GM12878 (cell line): ENCODE data around the gene MRAS. TPM values are rescaled to one million over a fixed set of nuclear protein-coding genes. Genes with fewer than 3 reads are reported as not detected.
A peak's percentile ranks its signal among the peaks of the same experiment; 100 is the strongest.

Source experiments
- ATAC-seq: fragments of 200-7000 bp; cut with Tn5 transposase; 3 replicates; pipeline ENCODE4 v1.9.1; 2020; ENCODE audit warnings: mild to moderate bottlenecking, moderate library complexity
- BruUV-seq: library from RNA; stranded (reverse); fragments of 400-500 nt; replicated peaks from 2 replicates; lab custom pipeline; 2021; lab: Mats Ljungman, UMichigan
- CTCF ChIA-PET: fragments of 300-600 bp; sonication (Branson Sonifier 250); formaldehyde crosslinking; extraction: SDS; loops from one replicate; lab custom pipeline; 2021; ENCODE audit warnings: inconsistent platforms; lab: Yijun Ruan, JAX
- POLR2A ChIA-PET: fragments of 350-600 bp; formaldehyde crosslinking; extraction: SDS; loops from one replicate; lab custom pipeline; 2021; ENCODE audit warnings: inconsistent platforms; lab: Charles Lee
- RAD21 ChIA-PET: fragments of 300-600 bp; sonication (Branson Sonifier 250); formaldehyde crosslinking; loops from one replicate; lab custom pipeline; 2023; ENCODE audit warnings: antibody characterized with exemption; ENCODE audit not compliant: unreplicated experiment; lab: Charles Lee
- SMC1A ChIA-PET: fragments of 300-600 bp; sonication (Branson Sonifier 250); formaldehyde crosslinking; loops from one replicate; lab custom pipeline; 2023; ENCODE audit not compliant: unreplicated experiment, uncharacterized antibody; lab: Charles Lee
- DNase-seq: peaks from one replicate; pipeline ENCODE4 v3.0.0-alpha.2; 2011; ENCODE audit warnings: low read depth, low spot score
- FAIRE-seq: peaks from 3 replicates; lab custom pipeline; 2011; peaks lifted over from hg19 to GRCh38; lab: Jason Lieb, UNC
- H2AFZ ChIP-seq: 2 replicates; pipeline ENCODE4 v1.6.0; 2011; ENCODE audit warnings: low read depth, low read length, control low read depth; ENCODE audit not compliant: control insufficient read depth
- H3K27ac ChIP-seq: 2 replicates; pipeline ENCODE4 v1.5.1; 2011; ENCODE audit warnings: control low read depth; ENCODE audit not compliant: control insufficient read depth, insufficient read depth
- H3K27me3 ChIP-seq, 2 experiments: replicated peaks in 1 of 2; 2 replicates each; pipeline versions ENCODE4 v1.6.0 to v1.6.1; 2011; ENCODE audit warnings: low read length in 1 of 2; ENCODE audit not compliant: control insufficient read depth in 2 of 2, insufficient read depth in 2 of 2
- H3K36me3 ChIP-seq, 2 experiments: 2 replicates each; pipeline ENCODE4 v1.5.1; 2011; ENCODE audit warnings: low read length in 1 of 2; ENCODE audit not compliant: control insufficient read depth in 2 of 2, insufficient read depth in 2 of 2
- H3K4me1 ChIP-seq: 2 replicates; pipeline ENCODE4 v1.6.1; 2011; ENCODE audit warnings: mild to moderate bottlenecking, low read length, moderate library complexity, mixed read lengths; ENCODE audit not compliant: control insufficient read depth, insufficient read depth
- H3K4me2 ChIP-seq: 2 replicates; pipeline ENCODE4 v1.6.0; 2011; ENCODE audit warnings: control low read depth; ENCODE audit not compliant: control insufficient read depth, insufficient read depth
- H3K4me3 ChIP-seq: fragments of 200-600 bp; sonication (generic); 2 replicates; pipeline ENCODE4 v1.5.1; 2016
- H3K79me2 ChIP-seq: 2 replicates; pipeline ENCODE4 v1.6.0; 2011; ENCODE audit warnings: low read length; ENCODE audit not compliant: control insufficient read depth, insufficient read depth
- H3K9ac ChIP-seq: 2 replicates; pipeline ENCODE4 v1.8.0; 2011; ENCODE audit warnings: low read length, control low read depth, mixed read lengths; ENCODE audit not compliant: control insufficient read depth, insufficient read depth
- H3K9me3 ChIP-seq: replicated peaks from 3 replicates; pipeline ENCODE4 v1.5.1; 2011; ENCODE audit warnings: mild to moderate bottlenecking, low read length; ENCODE audit not compliant: control insufficient read depth, insufficient read depth
- H4K20me1 ChIP-seq: 2 replicates; pipeline ENCODE4 v1.6.0; 2011; ENCODE audit not compliant: control insufficient read depth, insufficient read depth
- CBFB ChIP-seq: IDR thresholded peaks from 2 replicates; pipeline ENCODE4 v1.6.1; 2016; ENCODE audit warnings: antibody characterized with exemption, low read depth
- HDAC6 ChIP-seq: fragments of 200-600 bp; sonication (generic); IDR thresholded peaks from one replicate; pipeline ENCODE4 v1.8.0; 2017; ENCODE audit warnings: antibody characterized with exemption; ENCODE audit not compliant: unreplicated experiment
- JUNB ChIP-seq: IDR thresholded peaks from 2 replicates; pipeline ENCODE4 v1.6.1; 2016; ENCODE audit warnings: antibody characterized with exemption, mild to moderate bottlenecking
- MEF2B ChIP-seq: fragments of 450-650 bp; IDR thresholded peaks from 2 replicates; pipeline ENCODE4 v1.6.1; 2018; ENCODE audit warnings: mild to moderate bottlenecking, moderate library complexity; ENCODE audit not compliant: partially characterized antibody, poor library complexity, severe bottlenecking
- PAX5 ChIP-seq: IDR thresholded peaks from 2 replicates; pipeline ENCODE4 v1.6.1; 2011; ENCODE audit warnings: low read depth, low read length, borderline replicate concordance
- WGBS: methylation state at CpG from one replicate; pipeline ENCODE4 v1.1.6; 2016; ENCODE audit warnings: low lambda C conversion rate; ENCODE audit not compliant: insufficient replicate concordance, insufficient coverage; ENCODE audit errors: missing lambda C conversion rate; 5-methylcytosine and 5-hydroxymethylcytosine counted together
- in situ Hi-C: fragments of 300-500 bp; cut with MboI; formaldehyde crosslinking; loops from 9 replicates; pipeline ENCODE4 v1.14.3; 2018; ENCODE audit warnings: mixed read lengths
- intact Hi-C: fragments of 100-400 bp; cut with micrococcal nuclease; formaldehyde crosslinking; loops from one replicate; pipeline ENCODE4 v1.14.2; 2022; ENCODE audit not compliant: unreplicated experiment
- polyA plus RNA-seq, 11 experiments: library from polyadenylated mRNA; depleted of rRNA in 4 of 11; unstranded in 6 of 11; stranded (reverse) in 5 of 11; fragments of >200 nt; fragmentation: Nextera tagmentation in 4 of 11; fragmentation: Illumina TruSeq in 1 of 11; extraction: Ambion mirVana in 4 of 11; extraction: Trizol in 1 of 11; gene quantifications; 1 replicate in 1 of 11; 2 replicates in 10 of 11; pipeline versions ENCODE4 v1.2.1 to v1.2.3, GENCODE V29; 2011 to 2016; ENCODE audit warnings: inconsistent platforms in 2 of 11, missing spikeins in 2 of 11, low read depth in 1 of 11
- total RNA-seq, 4 experiments: library from RNA; depleted of rRNA in 3 of 4; stranded (reverse); fragments of >200 nt in 3 of 4; fragmentation: Illumina TruSeq in 1 of 4; extraction: Trizol in 1 of 4; gene quantifications; 2 replicates each; pipeline versions ENCODE4 v1.2.1 to v1.2.3, GENCODE V29; 2013 to 2021
- TF ChIP-seq, protein P1 (sequence below), 3 experiments: IDR thresholded peaks in 2 of 3; conservative IDR thresholded peaks in 1 of 3; 2 replicates each; pipeline ENCODE4 v1.5.1; 2011; ENCODE audit warnings: low read depth in 3 of 3, low read length in 3 of 3, mild to moderate bottlenecking in 3 of 3, control low read depth in 2 of 3, moderate library complexity in 2 of 3, inconsistent platforms in 1 of 3, mixed read lengths in 1 of 3; ENCODE audit not compliant: control insufficient read depth in 2 of 3, insufficient read depth in 1 of 3; ENCODE audit errors: extremely low read depth in 1 of 3

The MRAS gene
- total and polyA plus RNA-seq, 10 of the 15 experiments (the other 5 are each of a cell fraction or from before 2014, with no cell fraction given): 0.01 to 0.44 (median 0.17) TPM; not detected in 6

DNA sequence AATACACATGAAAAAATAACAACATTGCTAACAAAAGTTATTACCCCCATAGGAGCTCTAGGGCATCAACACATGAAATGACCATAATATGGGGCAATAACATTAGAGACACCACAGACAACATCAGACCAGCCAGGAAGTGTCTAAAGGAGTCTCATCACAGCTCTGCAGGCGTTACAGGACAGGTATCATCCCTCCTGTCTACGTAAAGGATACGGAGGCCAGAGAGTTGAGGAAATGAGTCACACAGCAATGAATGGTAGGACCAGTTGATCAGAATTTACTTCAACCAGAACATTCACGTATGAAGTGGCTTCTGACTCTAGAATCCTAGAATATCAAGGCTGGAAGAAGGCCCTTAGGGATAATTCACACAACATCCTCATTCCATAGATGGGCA, 20.5 kb upstream of the MRAS start (continued):
- TF ChIP-seq JUNB: no peak
- TF ChIP-seq MEF2B: no peak
- no peak for TF ChIP-seq HDAC6
- TF ChIP-seq CBFB: no peak
- TF ChIP-seq, all 136 proteins: peak for 0

DNA sequence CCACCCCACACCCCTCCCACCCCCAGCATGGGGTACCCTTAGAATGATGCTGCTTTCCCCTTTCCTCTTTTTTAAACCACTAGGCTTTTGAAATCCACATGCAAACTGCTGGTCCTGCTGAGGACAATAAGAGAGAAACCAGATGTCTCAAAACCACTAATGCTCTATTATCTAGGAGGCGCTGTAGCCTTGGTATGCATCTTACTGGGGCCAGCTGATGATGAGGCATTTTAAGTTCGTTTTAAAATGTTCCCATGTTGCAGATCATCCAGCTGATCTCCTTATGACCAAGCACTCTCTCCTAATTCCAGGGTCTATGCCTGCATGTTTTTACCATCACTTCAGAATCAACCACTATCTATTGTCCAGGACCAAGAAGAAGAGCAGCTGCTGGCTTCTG, 20.0 kb upstream of the MRAS start:
- SMC1A ChIA-PET: interaction anchor here (0.6 kb wide), 1 partner anchor 16 kb away, joined by 3 read pairs; no protein-coding TSS in a partner anchor
- peaks cover 2 to 18% of the 10 kb centered on the region in 2 experiments; a peak in 3 of 4 replicates for H3K27me3 ChIP-seq
- H4K20me1 ChIP-seq: no peaks in the 10 kb centered on the region
- no peak overlapping the region for H3K27ac ChIP-seq
- ATAC-seq (no peak), FAIRE-seq (no peak), DNase-seq (no peak)
- in situ Hi-C loops: no loop called here
- no peak overlapping the region for H2AFZ ChIP-seq
- POLR2A ChIA-PET: no interaction called here
- H3K4me1 ChIP-seq: peaks cover 7% of the 10 kb centered on the region
- CTCF ChIA-PET: interaction anchor here (0.6 to 1.3 kb wide), 4 partner anchors 8 to 242 kb away, joined by 3 to 5 read pairs (median 5); no protein-coding TSS in a partner anchor
- H3K9me3 ChIP-seq: no peaks in the 10 kb centered on the region
- BruUV-seq: no TSS peak
- no peak overlapping the region for H3K4me3 ChIP-seq
- H3K79me2 ChIP-seq: no peaks in the 10 kb centered on the region
- RAD21 ChIA-PET: interaction anchor here (1.4 kb wide), 1 partner anchor 19 kb away, joined by 3 read pairs; no protein-coding TSS in a partner anchor
- H3K36me3 ChIP-seq: no peaks in the 10 kb centered on the region
- H3K9ac ChIP-seq: no peak overlapping the region
- no peak for TF ChIP-seq PAX5
- TF ChIP-seq, protein P1, sequence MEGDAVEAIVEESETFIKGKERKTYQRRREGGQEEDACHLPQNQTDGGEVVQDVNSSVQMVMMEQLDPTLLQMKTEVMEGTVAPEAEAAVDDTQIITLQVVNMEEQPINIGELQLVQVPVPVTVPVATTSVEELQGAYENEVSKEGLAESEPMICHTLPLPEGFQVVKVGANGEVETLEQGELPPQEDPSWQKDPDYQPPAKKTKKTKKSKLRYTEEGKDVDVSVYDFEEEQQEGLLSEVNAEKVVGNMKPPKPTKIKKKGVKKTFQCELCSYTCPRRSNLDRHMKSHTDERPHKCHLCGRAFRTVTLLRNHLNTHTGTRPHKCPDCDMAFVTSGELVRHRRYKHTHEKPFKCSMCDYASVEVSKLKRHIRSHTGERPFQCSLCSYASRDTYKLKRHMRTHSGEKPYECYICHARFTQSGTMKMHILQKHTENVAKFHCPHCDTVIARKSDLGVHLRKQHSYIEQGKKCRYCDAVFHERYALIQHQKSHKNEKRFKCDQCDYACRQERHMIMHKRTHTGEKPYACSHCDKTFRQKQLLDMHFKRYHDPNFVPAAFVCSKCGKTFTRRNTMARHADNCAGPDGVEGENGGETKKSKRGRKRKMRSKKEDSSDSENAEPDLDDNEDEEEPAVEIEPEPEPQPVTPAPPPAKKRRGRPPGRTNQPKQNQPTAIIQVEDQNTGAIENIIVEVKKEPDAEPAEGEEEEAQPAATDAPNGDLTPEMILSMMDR (IDR thresholded peaks at IDR 0.05 in 2 of 3, conservative IDR thresholded peaks at IDR 0.05 in 1 of 3; ENCODE audit: control insufficient read depth in 2 of 3, extremely low read depth in 1 of 3, insufficient read depth in 1 of 3, low read depth in 3 of 3, low read length in 3 of 3): 0 out of 6 replicates have a peak, but pooled peaks of 1 of the 3 experiments have one; percentile 6
- WGBS: 0% methylated on average over 2 of the region's 2 CpGs
- intact Hi-C loops: no loop called here
- no peak overlapping the region for H3K4me2 ChIP-seq
